GM23338 (cell line): ENCODE measurements around the gene TRAPPC10. TPM values are rescaled to one million over a fixed set of nuclear protein-coding genes. Genes with fewer than 3 reads are reported as not detected.

ENCODE experiments used
- ATAC-seq: fragments of 200-7000 bp; cut with Tn5 transposase; 3 replicates; pipeline ENCODE4 v1.9.1; 2020
- DNase-seq: peaks from one replicate; pipeline ENCODE4 v3.0.0-alpha.2; 2015; ENCODE audit warnings: low spot score
- H2AFZ ChIP-seq: fragments of 200-600 bp; sonication (generic); 2 replicates; pipeline ENCODE4 v1.8.0; 2016; ENCODE audit warnings: antibody characterized with exemption, mild to moderate bottlenecking, moderate library complexity
- H3F3A ChIP-seq: fragments of 200-600 bp; sonication (generic); replicated peaks from 2 replicates; pipeline ENCODE4 v1.8.0; 2017; ENCODE audit warnings: antibody characterized with exemption, mixed run types, low read depth
- H3K27ac ChIP-seq: fragments of 200-600 bp; sonication (generic); 2 replicates; pipeline ENCODE4 v1.6.1; 2016; ENCODE audit warnings: low read depth
- H3K27me3 ChIP-seq: fragments of 200-600 bp; sonication (generic); 2 replicates; pipeline ENCODE4 v1.8.0; 2016; ENCODE audit warnings: mild to moderate bottlenecking, mixed run types, moderate library complexity; ENCODE audit not compliant: insufficient read depth
- H3K36me3 ChIP-seq: fragments of 200-600 bp; sonication (generic); 2 replicates; pipeline ENCODE4 v1.8.0; 2016; ENCODE audit warnings: mild to moderate bottlenecking; ENCODE audit not compliant: insufficient read depth
- H3K4me1 ChIP-seq: fragments of 200-600 bp; sonication (generic); 2 replicates; pipeline ENCODE4 v1.8.0; 2016; ENCODE audit warnings: mild to moderate bottlenecking, moderate library complexity; ENCODE audit not compliant: insufficient read depth
- H3K4me2 ChIP-seq: fragments of 200-600 bp; sonication (generic); 2 replicates; pipeline ENCODE4 v1.7.1; 2017; ENCODE audit warnings: mixed run types
- H3K4me3 ChIP-seq: fragments of 200-600 bp; sonication (generic); 2 replicates; pipeline ENCODE4 v1.6.1; 2016; ENCODE audit warnings: mixed run types
- H3K79me2 ChIP-seq: fragments of 200-600 bp; sonication (generic); replicated peaks from 2 replicates; pipeline ENCODE4 v1.8.0; 2017; ENCODE audit warnings: mild to moderate bottlenecking; ENCODE audit not compliant: insufficient read depth
- H3K9me2 ChIP-seq: fragments of 200-600 bp; sonication (generic); 2 replicates; pipeline ENCODE4 v1.8.0; 2017; ENCODE audit not compliant: insufficient read depth
- H4K20me1 ChIP-seq: fragments of 200-600 bp; sonication (generic); replicated peaks from 2 replicates; pipeline ENCODE4 v1.8.0; 2017; ENCODE audit warnings: mild to moderate bottlenecking; ENCODE audit not compliant: insufficient read depth
- H3K27ac Mint-ChIP-seq: 2 replicates; pipeline ENCODE4 v1.8.0; 2020; ENCODE audit warnings: inconsistent platforms, mild to moderate bottlenecking, moderate library complexity, mixed read lengths
- H3K27me3 Mint-ChIP-seq: 3 replicates; pipeline ENCODE4 v1.8.0; 2022; ENCODE audit warnings: low read depth, mild to moderate bottlenecking, moderate library complexity, mixed read lengths, inconsistent platforms; ENCODE audit not compliant: insufficient read depth, poor library complexity
- H3K36me3 Mint-ChIP-seq: 3 replicates; pipeline ENCODE4 v1.8.0; 2021; ENCODE audit warnings: low read depth, mild to moderate bottlenecking, inconsistent platforms, moderate library complexity, mixed read lengths
- H3K4me1 Mint-ChIP-seq: 3 replicates; pipeline ENCODE4 v1.8.0; 2020; ENCODE audit warnings: mild to moderate bottlenecking, inconsistent platforms, mixed read lengths
- H3K4me3 Mint-ChIP-seq: 3 replicates; pipeline ENCODE4 v1.8.0; 2021; ENCODE audit warnings: moderate library complexity, mild to moderate bottlenecking, inconsistent platforms, mixed read lengths
- H3K9me3 Mint-ChIP-seq: 3 replicates; pipeline ENCODE4 v1.8.0; 2020; ENCODE audit warnings: moderate library complexity, mild to moderate bottlenecking, inconsistent platforms, mixed read lengths
- CTCF ChIP-seq, 2 experiments: fragments of 200-600 bp in 1 of 2; sonication (generic) in 1 of 2; conservative IDR thresholded peaks; 2 replicates each; pipeline versions ENCODE4 v1.5.1 to v1.6.1; 2016 to 2017; ENCODE audit warnings: antibody characterized with exemption in 2 of 2, low read depth in 2 of 2, mild to moderate bottlenecking in 2 of 2, moderate library complexity in 1 of 2
- ETS1 ChIP-seq: IDR thresholded peaks from 2 replicates; pipeline ENCODE4 v1.6.1; 2016; ENCODE audit warnings: antibody characterized with exemption
- EZH2 ChIP-seq: fragments of 200-600 bp; sonication (generic); IDR thresholded peaks from one replicate; pipeline ENCODE4 v1.8.0; 2017; ENCODE audit warnings: antibody characterized with exemption, mild to moderate bottlenecking, low read depth; ENCODE audit not compliant: unreplicated experiment
- EZH2phosphoT487 ChIP-seq: fragments of 200-600 bp; sonication (generic); IDR thresholded peaks from one replicate; pipeline ENCODE4 v1.8.1; 2018; ENCODE audit warnings: antibody characterized with exemption; ENCODE audit not compliant: unreplicated experiment
- POLR2AphosphoS5 ChIP-seq: IDR thresholded peaks from 2 replicates; pipeline ENCODE4 v1.6.1; 2016; ENCODE audit warnings: antibody characterized with exemption, low read depth
- REST ChIP-seq: IDR thresholded peaks from one replicate; pipeline ENCODE4 v1.6.1; 2018; ENCODE audit warnings: antibody characterized with exemption; ENCODE audit not compliant: unreplicated experiment
- polyA plus RNA-seq: library from polyadenylated mRNA; unstranded; fragments of >200 nt; fragmentation: Nextera tagmentation; extraction: Ambion mirVana; gene quantifications from 2 replicates; pipeline ENCODE4 v1.2.1, GENCODE V29; 2016
- total RNA-seq: library from RNA; depleted of rRNA; stranded (reverse); fragments of >200 nt; shearing (Covaris generic); gene quantifications from 2 replicates; pipeline ENCODE4 v1.2.3, GENCODE V29; 2014

Gene TRAPPC10
- total and polyA plus RNA-seq, 2 experiments from 2014 or later = 14.0 to 27.1 TPM

- no peak for TF ChIP-seq CTCF (conservative IDR thresholded peaks at IDR 0.05; ENCODE audit: low read depth in 2 of 2)
- no peak for TF ChIP-seq ETS1
- no peak for TF ChIP-seq POLR2AphosphoS5
- TF ChIP-seq EZH2 = no peak
- no peak for TF ChIP-seq EZH2phosphoT487
Observed at GRCh38 chr21:44070391-44070790, 58.3 kb downstream of the TRAPPC10 start (continued).

DNA sequence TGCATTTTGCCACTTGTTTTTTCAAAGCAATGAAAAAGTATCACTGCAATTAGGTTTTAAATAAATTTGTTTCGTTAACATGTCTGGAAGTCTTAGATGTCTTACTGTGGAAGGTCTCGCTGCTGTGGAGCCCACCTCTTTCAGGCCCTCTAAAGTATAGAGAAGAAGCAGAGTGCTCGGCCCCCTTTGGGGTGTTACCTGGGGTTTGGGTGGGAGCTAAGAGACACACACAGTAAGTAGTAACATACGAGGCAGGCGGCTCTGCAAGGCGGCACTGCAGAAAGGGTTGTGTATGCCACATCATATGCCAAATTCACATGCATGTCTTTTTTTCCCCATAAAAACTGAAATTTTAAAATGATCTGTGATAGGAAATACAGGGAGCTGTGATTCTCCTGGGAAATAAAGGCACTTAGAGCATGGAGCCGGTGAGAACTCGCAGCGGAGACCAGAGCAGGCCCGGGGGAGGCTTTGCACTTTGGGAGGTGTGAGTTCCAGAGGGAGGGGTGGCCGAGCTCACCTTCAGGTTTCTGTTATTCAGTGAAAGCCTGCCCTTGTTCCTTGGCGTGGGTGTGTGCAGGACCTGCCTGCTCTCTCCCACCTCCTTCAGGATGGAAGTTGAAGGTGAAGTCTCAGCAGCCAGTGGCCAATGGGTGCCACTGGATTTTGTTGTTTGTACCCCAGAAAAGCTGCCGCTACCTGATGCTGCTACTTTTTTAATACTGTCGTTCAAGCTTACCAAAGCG is 59.4 kb downstream of the TRAPPC10 start:
- H3K4me1 Mint-ChIP-seq = peaks cover 6% of the 10 kb centered on the region

More for the DNA sequence above, 59.4 kb downstream of the TRAPPC10 start:
- Histone ChIP-seq H3K27me3 (no peaks in the 10 kb centered on the region), H3K4me3 (no peak overlapping the region), H3K36me3 (peaks cover 9% of the 10 kb centered on the region), H2AFZ (no peak overlapping the region), H3F3A (no peaks in the 10 kb centered on the region), H4K20me1 (peaks cover 15% of the 10 kb centered on the region), H3K27ac (no peak overlapping the region), H3K4me2 (no peak overlapping the region), H3K79me2 (peaks cover 19% of the 10 kb centered on the region), H3K9me2 (no peaks in the 10 kb centered on the region), H3K4me1 (no peaks in the 10 kb centered on the region)
- Mint-ChIP-seq H3K4me3 (no peak overlapping the region), H3K36me3 (peaks cover 20% of the 10 kb centered on the region), H3K27ac (no peak overlapping the region), H3K27me3 (peaks cover 3% of the 10 kb centered on the region), H3K9me3 (no peaks in the 10 kb centered on the region)
- DNase-seq (peak; percentile 38), ATAC-seq (peak; percentile 85)
- TF ChIP-seq CTCF (conservative IDR thresholded peaks at IDR 0.05; ENCODE audit: low read depth in 2 of 2) (peak; percentile 11 to 33; a peak in 1 of 4 replicates), REST (no peak)
